GM18870 (cell line): ENCODE results near the gene COQ3.

Source experiments
- ATAC-seq: cut with Tn5 transposase; IDR thresholded peaks from one replicate; pipeline ENCODE4 v1.9.1; 2021; ENCODE audit warnings: moderate library complexity; ENCODE audit not compliant: unreplicated experiment

Gene COQ3

GRCh38 chr6:99393698-99394531, at the start of gene COQ3:
COQ3 (minus strand) TSS chr6:99394195; CDS start chr6:99394179, 16 bp downstream.
- ATAC-seq = peak; percentile 70

- peak; percentile 82 for ATAC-seq
Observed at GRCh38 chr6:99434702-99435530, 40.9 kb upstream of the COQ3 start.

GRCh38 chr6:99432877-99433276, 38.9 kb upstream of the COQ3 start:
- no peak for ATAC-seq

GRCh38 chr6:99431901-99432300, 37.9 kb upstream of the COQ3 start:
- no peak for ATAC-seq

- ATAC-seq = no peak
Observed at GRCh38 chr6:99427988-99428387, 34.0 kb upstream of the COQ3 start.

- ATAC-seq = no peak
Observed at GRCh38 chr6:99426451-99426757, 32.4 kb upstream of the COQ3 start.

- ATAC-seq = peak; percentile 40
Observed at GRCh38 chr6:99425647-99426450, 31.9 kb upstream of the COQ3 start.

- peak; percentile 92 for ATAC-seq
Observed at GRCh38 chr6:99424761-99425646, 31.0 kb upstream of the COQ3 start, which contains the start of gene PNISR. PNISR (minus strand) TSS chr6:99425308; CDS start chr6:99414659, 10,649 bp downstream.

GRCh38 chr6:99424022-99424421, 30.0 kb upstream of the COQ3 start:
- ATAC-seq = no peak

- no peak for ATAC-seq
Observed at GRCh38 chr6:99422912-99423311, 28.9 kb upstream of the COQ3 start.

- ATAC-seq = peak; percentile 87
Observed at GRCh38 chr6:99416892-99417767, 23.1 kb upstream of the COQ3 start.

GRCh38 chr6:99416226-99416625, 22.2 kb upstream of the COQ3 start:
- no peak for ATAC-seq

- no peak for ATAC-seq
Observed at GRCh38 chr6:99415446-99415845, 21.5 kb upstream of the COQ3 start.

- ATAC-seq = no peak
Observed at GRCh38 chr6:99412065-99412464, 18.1 kb upstream of the COQ3 start.

- no peak for ATAC-seq
Observed at GRCh38 chr6:99409672-99410071, 15.7 kb upstream of the COQ3 start.

- ATAC-seq = no peak
Observed at GRCh38 chr6:99407076-99407475, 13.1 kb upstream of the COQ3 start.

- ATAC-seq = no peak
Observed at GRCh38 chr6:99402448-99402847, 8.5 kb upstream of the COQ3 start.

GRCh38 chr6:99397287-99397686, 3.3 kb upstream of the COQ3 start:
- no peak for ATAC-seq

- peak; percentile 27 for ATAC-seq
Observed at GRCh38 chr6:99393366-99393697, 663 bp downstream of the COQ3 start.
